Activated CD4-positive, alpha-beta T cell treated with anti-CD3 and anti-CD28 coated beads, Interleukin-2, amount 10 ng/mL, durations not matched to agents 24 days and 14 days (primary cell): ENCODE results near the gene NRG4. TPM values are rescaled to one million over a fixed set of nuclear protein-coding genes. Genes with fewer than 3 reads are reported as not detected.
"Not testable (repeated sequence)": the region's sequence is repeated elsewhere in the genome, so short reads cannot be mapped to it uniquely, and the experiment has no call there.

Experiments used
- DNase-seq: peaks from one replicate; pipeline ENCODE4 v3.0.0; 2022
- H3K27ac Mint-ChIP-seq: one replicate; pipeline ENCODE4 v1.8.0; 2022; ENCODE audit warnings: mild to moderate bottlenecking, mixed read lengths
- H3K27me3 Mint-ChIP-seq: one replicate; pipeline ENCODE4 v1.8.0; 2022; ENCODE audit warnings: mixed read lengths
- H3K36me3 Mint-ChIP-seq: one replicate; pipeline ENCODE4 v1.8.0; 2022; ENCODE audit warnings: low read depth, mild to moderate bottlenecking, mixed read lengths
- H3K4me1 Mint-ChIP-seq: one replicate; pipeline ENCODE4 v1.8.0; 2021; ENCODE audit warnings: mixed read lengths
- H3K4me3 Mint-ChIP-seq: one replicate; pipeline ENCODE4 v1.8.0; 2022; ENCODE audit warnings: mild to moderate bottlenecking, moderate library complexity, mixed read lengths
- H3K9me3 Mint-ChIP-seq: one replicate; pipeline ENCODE4 v1.8.0; 2021; ENCODE audit warnings: mixed read lengths
- intact Hi-C: fragments of 100-400 bp; cut with micrococcal nuclease; formaldehyde crosslinking; loops from one replicate; pipeline ENCODE4 v1.15.1; 2023
- total RNA-seq: library from RNA; stranded (reverse); gene quantifications from 2 replicates; pipeline ENCODE4 v1.2.3, GENCODE V29; 2022

NRG4 gene
- total RNA-seq, 1 donor from 2014 or later = not detected

GRCh38 chr15:76032046-76032445, 19.8 kb upstream of the NRG4 start:
- no peak for DNase-seq
- peaks cover 31% of the 10 kb centered on the region for H3K27me3 Mint-ChIP-seq
- H3K4me1 Mint-ChIP-seq = no peaks in the 10 kb centered on the region
- H3K9me3 Mint-ChIP-seq = no peaks in the 10 kb centered on the region
- H3K36me3 Mint-ChIP-seq = no peaks in the 10 kb centered on the region
- intact Hi-C loops = no loop called here
- H3K27ac Mint-ChIP-seq = no peak overlapping the region
- H3K4me3 Mint-ChIP-seq = no peak overlapping the region

GRCh38 chr15:76024021-76024768, 12.0 kb upstream of the NRG4 start:
- DNase-seq = no peak
- Mint-ChIP-seq H3K27me3 (peaks cover 9% of the 10 kb centered on the region), H3K36me3 (no peaks in the 10 kb centered on the region), H3K27ac (no peak overlapping the region), H3K4me3 (no peak overlapping the region), H3K4me1 (no peaks in the 10 kb centered on the region), H3K9me3 (peaks cover 11% of the 10 kb centered on the region)
- intact Hi-C loops = no loop called here

- intact Hi-C loops, H3K4me3 Mint-ChIP-seq, H3K36me3 Mint-ChIP-seq, H3K4me1 Mint-ChIP-seq, H3K27ac Mint-ChIP-seq, DNase-seq: not testable (repeated sequence)
- peaks cover 22% of the 10 kb centered on the region for H3K9me3 Mint-ChIP-seq
- peaks cover 41% of the 10 kb centered on the region for H3K27me3 Mint-ChIP-seq
Measured at GRCh38 chr15:76013470-76013869, 1.2 kb upstream of the NRG4 start.

GRCh38 chr15:76010613-76011012, 1.6 kb downstream of the NRG4 start:
- Mint-ChIP-seq H3K27ac (no peak overlapping the region), H3K27me3 (peaks cover 44% of the 10 kb centered on the region)
- intact Hi-C loops = no loop called here

GRCh38 chr15:76006136-76006778, 6.0 kb downstream of the NRG4 start:
- H3K36me3 Mint-ChIP-seq = no peaks in the 10 kb centered on the region
- H3K4me1 Mint-ChIP-seq = no peaks in the 10 kb centered on the region
- H3K27ac Mint-ChIP-seq = no peak overlapping the region
- DNase-seq = no peak
- H3K9me3 Mint-ChIP-seq = no peaks in the 10 kb centered on the region
- intact Hi-C loops = no loop called here
- peaks cover 36% of the 10 kb centered on the region for H3K27me3 Mint-ChIP-seq
- no peak overlapping the region for H3K4me3 Mint-ChIP-seq

More at GRCh38 chr15:76010613-76011012, 1.6 kb downstream of the NRG4 start:
- Mint-ChIP-seq H3K4me3 (no peak overlapping the region), H3K36me3 (no peaks in the 10 kb centered on the region), H3K9me3 (peaks cover 6% of the 10 kb centered on the region), H3K4me1 (peaks cover 2% of the 10 kb centered on the region)
- no peak for DNase-seq

- DNase-seq = no peak
- H3K4me1 Mint-ChIP-seq = no peaks in the 10 kb centered on the region
- peaks cover 31% of the 10 kb centered on the region for H3K27me3 Mint-ChIP-seq
- H3K27ac Mint-ChIP-seq = no peak overlapping the region
- intact Hi-C loops = no loop called here
- H3K4me3 Mint-ChIP-seq = no peak overlapping the region
- H3K9me3 Mint-ChIP-seq = no peaks in the 10 kb centered on the region
- H3K36me3 Mint-ChIP-seq = no peaks in the 10 kb centered on the region
Measured at GRCh38 chr15:76003364-76003763, 8.9 kb downstream of the NRG4 start.

GRCh38 chr15:75995611-75996010, 16.6 kb downstream of the NRG4 start:
- no peak overlapping the region for H3K4me3 Mint-ChIP-seq
- intact Hi-C loops = no loop called here
- H3K27ac Mint-ChIP-seq = no peak overlapping the region
- no peaks in the 10 kb centered on the region for H3K36me3 Mint-ChIP-seq
- no peak for DNase-seq
- no peaks in the 10 kb centered on the region for H3K4me1 Mint-ChIP-seq
- no peaks in the 10 kb centered on the region for H3K9me3 Mint-ChIP-seq
- H3K27me3 Mint-ChIP-seq = peaks cover 27% of the 10 kb centered on the region

- Mint-ChIP-seq H3K27ac (no peak overlapping the region), H3K36me3 (no peaks in the 10 kb centered on the region), H3K9me3 (no peaks in the 10 kb centered on the region), H3K4me1 (no peaks in the 10 kb centered on the region), H3K27me3 (peaks cover 30% of the 10 kb centered on the region), H3K4me3 (no peak overlapping the region)
- DNase-seq = no peak
- intact Hi-C loops = no loop called here
Measured at GRCh38 chr15:75994220-75994619, 18.0 kb downstream of the NRG4 start.

- Mint-ChIP-seq H3K36me3 (no peaks in the 10 kb centered on the region), H3K4me1 (no peaks in the 10 kb centered on the region), H3K27me3 (peaks cover 26% of the 10 kb centered on the region), H3K9me3 (no peaks in the 10 kb centered on the region), H3K27ac (no peak overlapping the region), H3K4me3 (no peak overlapping the region)
- intact Hi-C loops = no loop called here
- DNase-seq = no peak
Measured at GRCh38 chr15:75992897-75993296, 19.3 kb downstream of the NRG4 start.

- no peaks in the 10 kb centered on the region for H3K4me1 Mint-ChIP-seq
- H3K27me3 Mint-ChIP-seq = peaks cover 18% of the 10 kb centered on the region
- no peaks in the 10 kb centered on the region for H3K9me3 Mint-ChIP-seq
- H3K36me3 Mint-ChIP-seq = no peaks in the 10 kb centered on the region
- DNase-seq = no peak
- intact Hi-C loops = no loop called here
- H3K4me3 Mint-ChIP-seq = no peak overlapping the region
- no peak overlapping the region for H3K27ac Mint-ChIP-seq
Measured at GRCh38 chr15:75989875-75990274, 22.3 kb downstream of the NRG4 start.

- Mint-ChIP-seq H3K9me3 (no peaks in the 10 kb centered on the region), H3K4me1 (no peaks in the 10 kb centered on the region), H3K27ac (no peak overlapping the region), H3K36me3 (no peaks in the 10 kb centered on the region), H3K27me3 (peaks cover 14% of the 10 kb centered on the region), H3K4me3 (no peak overlapping the region)
- DNase-seq = no peak
- intact Hi-C loops = no loop called here
Measured at GRCh38 chr15:75989045-75989444, 23.2 kb downstream of the NRG4 start.

- Mint-ChIP-seq H3K36me3 (no peaks in the 10 kb centered on the region), H3K9me3 (no peaks in the 10 kb centered on the region), H3K27ac (no peak overlapping the region)
Measured at GRCh38 chr15:75985971-75986370, 26.3 kb downstream of the NRG4 start.

GRCh38 chr15:75984706-75985105, 27.5 kb downstream of the NRG4 start:
- intact Hi-C loops, H3K4me3 Mint-ChIP-seq, H3K27ac Mint-ChIP-seq, DNase-seq, H3K36me3 Mint-ChIP-seq, H3K4me1 Mint-ChIP-seq, H3K9me3 Mint-ChIP-seq: not testable (repeated sequence)
- peaks cover 31% of the 10 kb centered on the region for H3K27me3 Mint-ChIP-seq

More at GRCh38 chr15:75985971-75986370, 26.3 kb downstream of the NRG4 start:
- H3K4me3 Mint-ChIP-seq = no peak overlapping the region
- no peaks in the 10 kb centered on the region for H3K4me1 Mint-ChIP-seq
- intact Hi-C loops = no loop called here
- peaks cover 26% of the 10 kb centered on the region for H3K27me3 Mint-ChIP-seq
- no peak for DNase-seq

GRCh38 chr15:75982468-75982867, 29.8 kb downstream of the NRG4 start:
- Mint-ChIP-seq H3K4me3 (no peak overlapping the region), H3K4me1 (no peaks in the 10 kb centered on the region), H3K27me3 (peaks cover 41% of the 10 kb centered on the region), H3K9me3 (no peaks in the 10 kb centered on the region), H3K36me3 (no peaks in the 10 kb centered on the region), H3K27ac (no peak overlapping the region)
- DNase-seq = no peak
- intact Hi-C loops = no loop called here
